GM08714 (cell line): Measurements from ENCODE around the gene TSPAN16.
"Not testable (repeated sequence)": the region's sequence is repeated elsewhere in the genome, so short reads cannot be mapped to it uniquely, and the experiment has no call there.

Source experiments
- H3K4me3 ChIP-seq: fragments of 200-500 bp; sonication (Bioruptor generic); 2 replicates; pipeline ENCODE4 v1.5.1; 2014; ENCODE audit warnings: mild to moderate bottlenecking, low read length, inconsistent platforms
- ZNF274 ChIP-seq: IDR thresholded peaks from 2 replicates; pipeline ENCODE4 v1.6.1; 2012; ENCODE audit warnings: mild to moderate bottlenecking, low read depth, low read length

Gene TSPAN16

DNA sequence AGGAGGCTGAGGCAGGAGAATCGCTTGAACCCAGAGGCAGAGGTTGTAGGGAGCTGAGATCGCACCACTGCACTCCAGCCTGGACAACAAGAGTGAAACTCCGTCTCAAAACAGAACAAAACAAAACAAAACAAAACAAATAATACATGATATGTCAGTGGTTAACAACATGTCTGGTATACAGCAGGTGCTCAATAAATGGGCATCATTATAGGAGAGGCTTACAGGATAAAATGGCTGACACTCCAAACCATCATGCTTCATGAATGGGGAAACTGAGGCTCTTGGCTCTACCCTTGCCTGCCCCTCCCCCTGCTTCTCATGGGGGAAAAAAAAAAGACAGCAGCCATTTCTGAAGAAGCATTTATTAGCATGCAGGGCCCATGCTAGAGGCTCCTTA lies 46.5 kb downstream of the TSPAN16 start:
- H3K4me3 ChIP-seq = no peak overlapping the region
- no peak for TF ChIP-seq ZNF274

DNA sequence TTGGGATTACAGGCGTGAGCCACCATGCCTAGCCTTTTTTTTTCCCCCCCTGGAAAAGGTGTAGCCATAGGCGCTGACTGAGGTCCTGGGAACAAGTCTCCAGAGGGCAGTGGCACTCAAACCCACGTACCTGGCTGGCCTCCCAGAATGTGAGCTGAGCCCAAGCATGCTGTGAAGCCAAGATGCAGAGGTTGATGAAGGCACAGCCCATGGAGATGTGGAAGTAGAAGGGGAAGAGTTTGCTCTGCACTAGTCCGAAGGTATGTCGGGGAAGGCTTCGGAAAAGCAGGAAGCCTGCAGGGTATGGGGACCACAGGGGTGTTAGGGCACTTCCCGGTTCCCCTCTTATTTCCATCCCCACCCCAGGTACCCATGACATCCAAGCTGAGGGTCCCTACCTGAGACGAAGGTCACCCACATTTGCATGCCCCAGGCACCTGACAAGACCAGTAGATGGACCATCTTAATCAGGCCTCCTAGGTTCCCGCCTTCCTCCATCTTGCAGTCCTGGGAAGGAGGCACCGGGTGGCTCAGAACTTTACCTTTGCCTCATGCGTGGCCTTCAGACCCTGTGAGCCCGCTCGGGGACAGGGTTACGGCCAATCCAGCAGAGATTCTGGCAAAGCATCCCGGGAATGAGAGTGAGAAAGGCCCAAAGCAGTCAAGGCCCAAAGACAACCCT lies 49.3 kb downstream of the TSPAN16 start:
- TF ChIP-seq ZNF274 = no peak
- peak overlapping the region; percentile 71 for H3K4me3 ChIP-seq

DNA sequence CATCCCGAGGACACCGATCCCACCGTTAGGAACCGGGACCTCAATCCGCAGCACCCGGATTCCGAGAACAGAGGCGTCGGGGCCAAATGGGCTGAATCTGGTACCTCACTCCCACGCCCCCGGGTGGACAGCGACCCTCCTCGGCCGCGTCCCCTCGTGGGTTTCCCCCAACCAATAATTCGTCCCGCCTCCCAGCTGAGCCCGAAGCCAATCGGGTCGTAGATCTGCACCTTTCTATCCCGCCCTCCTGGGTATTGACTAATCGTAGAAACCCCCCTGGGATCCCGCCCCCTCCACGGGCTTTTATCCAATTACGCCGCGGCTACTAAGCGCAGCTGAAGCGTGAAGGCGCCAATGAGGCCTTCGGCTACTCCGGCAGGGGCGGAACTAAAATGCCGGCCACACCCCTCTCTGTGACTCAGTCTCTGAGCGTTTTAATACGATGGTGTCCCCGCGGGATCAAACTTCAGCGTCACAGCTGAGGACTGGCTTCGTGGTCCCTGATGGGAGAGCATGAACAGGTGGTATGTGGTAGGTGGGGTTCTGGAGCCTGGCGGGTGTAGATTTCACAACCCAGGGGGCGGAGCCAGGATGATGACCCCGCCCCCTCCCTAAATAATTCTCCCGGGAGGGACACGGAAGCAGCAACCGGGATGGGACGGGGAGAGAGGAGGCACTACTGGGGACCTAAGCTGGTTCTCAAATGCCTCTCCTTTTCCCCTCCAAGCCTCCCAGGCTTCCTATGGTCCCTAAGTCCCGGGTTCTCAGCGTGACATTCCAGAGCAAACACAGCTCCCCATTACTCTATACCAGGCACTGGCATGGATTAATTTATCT lies 50.4 kb downstream of the TSPAN16 start, which contains the start of the genes CCDC159 and TMEM205:
CCDC159 (plus strand) TSS at position 416 of the 837 bp plus-strand sequence; CDS start at position 504, 88 bp downstream.
TMEM205 (minus strand) TSS at position 165 of the 837 bp plus-strand sequence. CDS start 649 bp downstream, outside the sequence.
- H3K4me3 ChIP-seq = peak within 1 kb of the TSS; percentile 74
- no peak for TF ChIP-seq ZNF274

DNA sequence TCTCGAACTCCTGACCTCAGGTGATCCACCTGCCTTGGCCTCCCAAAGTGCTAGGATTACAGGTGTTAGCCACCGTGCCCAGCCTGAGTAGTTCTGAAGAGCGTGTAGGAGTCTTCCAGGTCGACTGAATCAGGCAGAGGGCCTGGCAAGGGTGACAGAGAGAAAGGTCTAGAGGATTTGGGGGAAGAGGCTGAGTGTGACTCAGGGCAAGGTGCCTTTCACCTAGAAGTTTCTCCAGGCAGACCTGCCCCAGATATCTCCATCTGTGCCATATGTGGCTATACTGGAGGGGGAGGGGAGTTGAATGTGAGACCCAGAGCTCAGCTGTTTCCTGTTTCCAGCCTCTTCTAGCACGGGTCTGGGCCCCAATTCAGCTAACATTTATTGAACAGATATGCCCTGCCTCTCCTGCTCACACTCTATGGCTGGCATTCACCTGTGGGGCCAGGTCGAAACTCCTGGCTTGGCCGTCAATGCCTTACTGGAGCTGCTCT lies 51.6 kb downstream of the TSPAN16 start:
- H3K4me3 ChIP-seq = no peak overlapping the region
- TF ChIP-seq ZNF274 = no peak

DNA sequence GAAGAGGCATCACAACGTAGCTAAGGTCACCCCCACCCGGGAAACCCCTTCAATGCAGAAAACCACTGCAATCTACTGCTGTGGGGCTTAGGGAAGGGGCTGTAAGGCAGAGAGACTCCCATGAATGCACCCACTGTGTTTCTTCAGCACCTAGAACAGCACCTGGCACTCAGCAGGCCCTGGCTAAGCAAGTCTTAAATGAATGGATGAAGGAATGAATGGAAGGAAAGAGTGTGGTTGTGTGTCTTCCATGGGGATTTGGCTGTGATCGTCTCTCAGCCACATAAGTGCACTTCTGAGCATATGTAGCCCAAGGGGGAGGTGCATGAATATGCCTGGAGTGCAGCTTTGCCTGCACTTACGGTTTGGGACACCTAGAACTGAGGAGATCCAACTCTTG lies 53.2 kb downstream of the TSPAN16 start:
- TF ChIP-seq ZNF274 = no peak

DNA sequence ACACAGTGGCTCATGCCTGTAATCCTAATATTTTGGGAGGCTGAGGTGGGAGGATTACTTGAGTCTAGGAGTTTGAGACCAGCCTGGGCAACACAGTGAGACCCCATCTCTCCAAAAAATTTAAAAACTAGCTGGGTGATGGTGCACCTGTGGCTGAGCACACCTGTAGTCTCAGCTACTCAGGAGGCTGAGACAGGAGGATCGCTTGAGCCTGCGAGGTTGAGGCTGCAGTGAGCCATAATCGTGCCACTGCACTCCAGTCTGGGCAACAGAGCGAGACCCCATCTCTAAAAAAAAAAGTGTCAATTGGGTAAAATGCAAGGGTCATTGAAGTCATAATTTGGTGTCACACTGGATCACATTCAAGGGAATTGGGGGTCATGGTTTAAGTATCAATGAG lies 58.1 kb downstream of the TSPAN16 start:
- H3K4me3 ChIP-seq = not testable (repeated sequence)

More for the DNA sequence above, 53.2 kb downstream of the TSPAN16 start:
- no peak overlapping the region for H3K4me3 ChIP-seq

DNA sequence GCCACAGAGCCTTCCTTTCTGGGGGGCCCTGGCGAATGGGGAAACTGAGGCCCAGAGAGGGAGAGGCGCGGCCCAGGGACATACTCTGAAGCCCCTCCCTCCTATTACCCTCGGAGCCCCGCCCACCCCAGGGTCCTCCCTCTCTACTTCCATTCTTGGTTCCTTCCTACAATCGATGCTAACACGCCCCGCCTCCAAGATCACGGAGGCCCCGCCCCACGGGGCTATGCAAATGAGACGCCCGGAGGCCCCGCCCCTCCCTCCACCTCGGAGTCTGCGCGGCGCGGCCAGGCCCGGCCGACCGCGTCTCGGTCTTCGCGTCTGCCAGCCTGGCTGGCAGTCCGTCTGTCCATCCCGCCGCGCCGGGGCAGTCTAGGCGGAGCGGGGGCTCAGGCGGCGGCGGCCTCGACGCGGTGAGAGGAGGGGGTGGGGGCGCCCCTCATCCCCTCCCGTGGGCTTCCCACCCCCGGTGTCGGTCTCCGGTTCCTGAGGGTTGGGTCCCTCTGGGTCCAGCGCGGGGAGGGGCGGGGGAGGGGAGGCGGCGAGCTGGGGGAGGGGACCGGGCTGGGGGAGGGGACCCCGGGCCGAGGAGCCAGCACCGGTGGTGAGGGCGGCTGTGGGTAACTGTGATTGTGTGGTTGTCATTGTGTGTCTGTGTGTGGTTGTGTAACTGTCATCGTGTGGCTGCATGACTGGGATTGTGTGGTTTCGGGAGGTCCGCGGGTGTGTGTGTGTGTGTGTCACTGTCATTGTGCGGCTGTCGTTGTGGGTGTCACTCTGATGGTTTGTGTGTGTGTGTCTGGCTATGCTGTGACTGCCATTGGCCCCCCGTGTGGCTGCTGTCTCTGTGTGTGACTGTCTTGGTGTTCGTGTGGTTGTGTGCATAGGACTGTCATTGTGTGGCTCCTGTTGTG lies 59.5 kb downstream of the TSPAN16 start, which contains the start of gene PLPPR2:
PLPPR2 (plus strand) TSS at position 273 of the 914 bp plus-strand sequence. CDS start 2,242 bp downstream, outside the sequence.
- TF ChIP-seq ZNF274 = no peak
- peak within 1 kb of the TSS; percentile 47; the same call in 1 of the 2 replicates for H3K4me3 ChIP-seq

DNA sequence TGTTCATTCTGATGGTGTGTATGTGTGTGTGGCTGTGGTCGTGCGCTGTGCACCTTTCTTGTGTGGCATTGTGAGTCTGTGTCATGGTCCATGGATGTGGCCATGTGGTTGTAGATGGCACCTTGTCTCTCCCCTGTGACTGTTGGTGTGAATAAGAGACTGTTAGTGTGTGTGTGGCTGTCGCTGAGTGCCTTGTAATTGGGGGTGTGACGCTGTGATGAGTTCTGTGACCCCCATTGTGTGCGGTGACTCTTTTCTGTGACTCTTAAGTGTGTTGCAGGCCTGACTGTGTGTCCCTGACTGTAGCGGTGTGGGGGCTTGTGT lies 60.1 kb downstream of the TSPAN16 start:
- H3K4me3 ChIP-seq = no peak overlapping the region; the same call in 1 of the 2 replicates
- no peak for TF ChIP-seq ZNF274

DNA sequence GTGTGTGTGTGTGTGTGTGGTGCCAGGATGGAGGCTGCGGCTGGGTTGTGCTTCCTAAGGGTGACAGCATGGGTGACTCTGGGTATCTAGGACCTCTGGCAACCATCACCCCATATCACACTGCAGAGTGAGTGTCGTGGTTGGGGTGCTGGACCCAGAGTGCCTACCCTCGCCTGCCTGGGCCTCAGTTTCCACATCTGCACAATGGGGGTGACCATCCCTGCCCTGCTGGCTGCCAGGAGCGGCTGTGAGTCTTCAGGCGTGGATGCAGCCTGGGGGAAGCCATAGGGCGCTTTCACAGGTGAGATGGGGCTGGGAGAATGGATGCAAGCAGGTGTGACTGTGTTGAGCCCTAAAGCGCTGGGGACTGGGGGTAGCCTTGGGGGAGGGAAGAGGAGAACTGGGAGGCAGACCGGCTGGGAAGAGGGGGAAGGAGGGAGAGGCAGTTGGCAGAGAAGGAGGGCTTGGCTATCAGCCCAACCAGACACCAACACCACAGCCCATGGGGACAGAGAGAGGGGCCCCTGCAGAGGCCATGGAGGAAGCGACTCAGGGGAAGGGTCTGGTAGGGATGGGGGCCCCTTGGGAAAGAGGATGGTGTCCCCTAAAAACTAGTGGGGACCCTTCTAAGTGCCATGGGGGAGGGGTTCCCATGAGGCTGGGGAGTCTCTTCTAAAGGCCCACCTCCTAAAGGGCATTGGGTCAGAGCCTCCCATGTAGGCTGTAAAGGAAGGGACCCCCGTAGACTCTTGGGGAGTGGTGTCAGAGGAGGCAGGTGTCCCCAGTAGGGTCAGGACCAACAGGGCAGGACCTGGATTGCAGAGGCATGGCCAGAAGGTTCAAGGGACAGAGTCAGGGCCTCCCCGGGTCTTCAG lies 61.0 kb downstream of the TSPAN16 start:
- TF ChIP-seq ZNF274 = no peak
- H3K4me3 ChIP-seq = no peak overlapping the region

DNA sequence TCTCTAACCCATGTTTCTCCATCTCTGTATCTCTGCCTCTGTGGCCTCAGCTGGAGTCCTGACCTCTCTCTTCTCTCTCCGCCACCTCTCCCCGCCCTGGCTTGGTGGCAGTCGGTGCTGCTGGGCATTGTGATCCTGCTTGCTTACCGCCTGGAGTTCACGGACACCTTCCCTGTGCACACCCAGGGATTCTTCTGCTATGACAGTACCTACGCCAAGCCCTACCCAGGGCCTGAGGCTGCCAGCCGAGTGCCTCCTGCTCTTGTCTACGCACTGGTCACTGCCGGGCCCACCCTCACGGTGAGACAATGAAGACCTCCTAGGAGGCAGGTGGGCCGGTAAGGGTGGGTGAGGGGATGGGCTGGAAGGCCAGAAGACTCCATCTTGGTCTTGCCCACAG lies 63.5 kb downstream of the TSPAN16 start:
- TF ChIP-seq ZNF274 = no peak
- no peak overlapping the region for H3K4me3 ChIP-seq

DNA sequence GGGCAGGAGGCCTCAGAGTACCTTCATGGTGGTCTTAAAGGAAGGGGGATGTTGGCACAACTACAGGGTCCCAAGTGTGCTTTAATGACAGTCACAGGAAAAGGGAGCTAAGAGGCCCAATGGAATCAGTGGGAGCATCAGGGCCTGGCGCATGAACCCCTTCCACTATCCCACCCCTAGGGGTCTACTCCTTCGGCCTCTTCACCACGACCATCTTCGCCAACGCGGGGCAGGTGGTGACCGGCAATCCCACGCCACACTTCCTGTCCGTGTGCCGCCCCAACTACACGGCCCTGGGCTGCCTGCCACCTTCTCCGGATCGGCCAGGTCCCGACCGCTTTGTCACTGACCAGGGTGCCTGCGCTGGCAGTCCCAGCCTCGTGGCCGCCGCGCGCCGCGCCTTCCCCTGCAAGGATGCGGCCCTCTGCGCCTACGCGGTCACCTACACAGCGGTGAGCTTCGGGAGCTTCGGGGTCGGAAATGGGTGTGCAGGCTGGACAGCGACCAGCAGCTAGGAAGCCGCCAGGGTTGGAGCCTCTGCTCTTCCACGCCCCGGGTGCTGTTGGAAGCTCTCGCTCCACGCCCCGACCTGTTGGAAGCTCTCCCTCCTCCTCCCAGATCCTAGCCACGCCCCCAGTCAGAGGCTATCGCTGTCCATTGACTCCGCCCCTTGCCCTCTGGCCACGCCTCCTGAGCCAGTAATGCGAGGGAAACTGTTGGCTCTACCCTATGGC lies 65.2 kb downstream of the TSPAN16 start:
- H3K4me3 ChIP-seq = no peak overlapping the region
- no peak for TF ChIP-seq ZNF274

DNA sequence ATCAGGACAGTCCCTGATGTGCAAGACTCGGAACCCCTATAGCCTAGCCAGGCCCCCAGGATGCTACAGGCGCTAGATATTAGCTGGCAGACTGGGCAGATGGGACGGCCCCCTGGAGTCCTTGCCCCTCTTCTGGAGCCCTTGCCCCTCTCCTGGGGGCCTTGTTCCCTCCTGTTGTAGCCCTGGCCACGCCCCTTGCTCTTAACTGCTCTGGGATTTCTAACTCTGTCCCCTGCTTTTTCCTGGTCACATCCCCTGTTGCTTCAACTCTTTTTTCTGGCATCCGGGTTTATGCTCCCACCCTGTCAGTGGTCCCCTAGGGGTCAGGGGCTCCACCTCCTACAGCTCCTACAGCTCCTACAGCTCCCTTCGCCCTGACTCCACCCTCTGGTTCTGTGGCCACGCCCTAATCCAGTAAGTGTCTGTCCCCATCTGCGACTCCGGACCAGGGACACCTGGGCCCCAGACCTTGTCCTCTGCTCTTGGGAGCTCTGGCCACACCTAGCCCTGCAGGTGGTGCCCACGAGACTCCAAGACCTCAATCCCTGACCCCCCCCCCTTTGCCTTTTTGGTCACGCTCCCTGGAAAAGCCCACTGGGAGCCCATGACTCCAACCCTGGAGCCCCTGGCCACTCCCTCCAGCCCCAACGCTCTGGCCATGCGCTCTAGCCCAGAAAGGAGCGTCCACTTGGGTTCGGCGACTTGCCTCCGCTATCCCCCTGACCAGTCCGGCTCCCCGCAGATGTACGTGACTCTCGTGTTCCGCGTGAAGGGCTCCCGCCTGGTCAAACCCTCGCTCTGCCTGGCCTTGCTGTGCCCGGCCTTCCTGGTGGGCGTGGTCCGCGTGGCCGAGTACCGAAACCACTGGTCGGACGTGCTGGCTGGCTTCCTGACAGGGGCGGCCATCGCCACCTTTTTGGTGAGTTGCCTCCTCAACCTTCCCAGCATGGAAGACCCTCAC lies 66.1 kb downstream of the TSPAN16 start:
- H3K4me3 ChIP-seq = no peak overlapping the region

More for the DNA sequence above, 66.1 kb downstream of the TSPAN16 start:
- no peak for TF ChIP-seq ZNF274
